Uterus (tissue), 2 donors: ENCODE results near the gene DMP1.

Source experiments
- POLR2A ChIP-seq, 2 donors: fragments of 450-650 bp; IDR thresholded peaks; one replicate each; pipeline ENCODE4 v1.6.1; 2016; ENCODE audit warnings: antibody characterized with exemption in 2 of 2, mild to moderate bottlenecking in 1 of 2, moderate library complexity in 1 of 2
- TF ChIP-seq, protein P1 (sequence below), 4 experiments: fragments of 200-600 bp in 2 of 4; fragments of 450-650 bp in 2 of 4; sonication (generic) in 2 of 4; IDR thresholded peaks; one replicate each; pipeline ENCODE4 v1.5.1; 2016 to 2019; ENCODE audit warnings: antibody characterized with exemption in 4 of 4, mild to moderate bottlenecking in 2 of 4, moderate library complexity in 1 of 4

DNA sequence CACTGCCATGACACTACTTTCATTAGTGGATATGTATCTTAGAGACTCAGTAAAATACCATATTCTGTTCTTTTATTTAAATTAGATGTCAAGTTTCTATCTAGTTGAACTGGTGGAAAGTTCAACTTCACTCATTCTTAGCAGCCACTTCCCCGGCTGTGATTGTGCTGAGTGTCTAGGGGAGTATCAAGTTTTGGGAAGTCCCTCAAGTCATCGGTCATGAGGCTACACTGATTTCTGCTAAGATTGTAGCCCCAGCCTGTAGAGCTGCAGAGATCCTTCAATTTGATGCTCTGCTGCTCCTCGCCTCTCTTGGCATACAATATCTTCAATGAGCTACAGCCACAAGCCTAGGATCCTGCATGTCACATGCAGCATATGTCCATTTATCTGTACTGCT is 53.9 kb downstream of the DMP1 start:
- TF ChIP-seq, protein P1, sequence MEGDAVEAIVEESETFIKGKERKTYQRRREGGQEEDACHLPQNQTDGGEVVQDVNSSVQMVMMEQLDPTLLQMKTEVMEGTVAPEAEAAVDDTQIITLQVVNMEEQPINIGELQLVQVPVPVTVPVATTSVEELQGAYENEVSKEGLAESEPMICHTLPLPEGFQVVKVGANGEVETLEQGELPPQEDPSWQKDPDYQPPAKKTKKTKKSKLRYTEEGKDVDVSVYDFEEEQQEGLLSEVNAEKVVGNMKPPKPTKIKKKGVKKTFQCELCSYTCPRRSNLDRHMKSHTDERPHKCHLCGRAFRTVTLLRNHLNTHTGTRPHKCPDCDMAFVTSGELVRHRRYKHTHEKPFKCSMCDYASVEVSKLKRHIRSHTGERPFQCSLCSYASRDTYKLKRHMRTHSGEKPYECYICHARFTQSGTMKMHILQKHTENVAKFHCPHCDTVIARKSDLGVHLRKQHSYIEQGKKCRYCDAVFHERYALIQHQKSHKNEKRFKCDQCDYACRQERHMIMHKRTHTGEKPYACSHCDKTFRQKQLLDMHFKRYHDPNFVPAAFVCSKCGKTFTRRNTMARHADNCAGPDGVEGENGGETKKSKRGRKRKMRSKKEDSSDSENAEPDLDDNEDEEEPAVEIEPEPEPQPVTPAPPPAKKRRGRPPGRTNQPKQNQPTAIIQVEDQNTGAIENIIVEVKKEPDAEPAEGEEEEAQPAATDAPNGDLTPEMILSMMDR (IDR thresholded peaks at IDR 0.05), result no peak
- TF ChIP-seq POLR2A (IDR thresholded peaks at IDR 0.05), result no peak
